H9 (cell line): Measurements from ENCODE around the gene TET2. TPM values are rescaled to one million over a fixed set of nuclear protein-coding genes. Genes with fewer than 3 reads are reported as not detected.

Experiments
- DNase-seq: peaks from one replicate; pipeline ENCODE4 v3.0.0-alpha.2; 2017
- H2AFZ ChIP-seq: one replicate; pipeline ENCODE4 v1.6.1; 2013; ENCODE audit warnings: mild to moderate bottlenecking, low read length, control low read depth, moderate library complexity
- H2AK5ac ChIP-seq: 2 replicates; pipeline ENCODE4 v1.6.1; 2013; ENCODE audit warnings: low read length, control low read depth, mixed read lengths; ENCODE audit not compliant: insufficient read length
- H2BK120ac ChIP-seq: one replicate; pipeline ENCODE4 v1.6.1; 2013; ENCODE audit warnings: low read depth, mild to moderate bottlenecking, low read length, control low read depth, inconsistent platforms; ENCODE audit not compliant: poor library complexity, severe bottlenecking
- H2BK12ac ChIP-seq: 2 replicates; pipeline ENCODE4 v1.6.1; 2013; ENCODE audit warnings: low read length, control low read depth, mixed read lengths, low read depth; ENCODE audit not compliant: insufficient read length
- H2BK15ac ChIP-seq: 2 replicates; pipeline ENCODE4 v1.6.1; 2013; ENCODE audit warnings: low read depth, low read length, control low read depth
- H2BK20ac ChIP-seq: one replicate; pipeline ENCODE4 v1.6.1; 2013; ENCODE audit warnings: low read depth, mild to moderate bottlenecking, low read length, control low read depth, inconsistent platforms; ENCODE audit not compliant: poor library complexity, severe bottlenecking
- H2BK5ac ChIP-seq: 2 replicates; pipeline ENCODE4 v1.6.1; 2013; ENCODE audit warnings: low read length, control low read depth, mixed read lengths; ENCODE audit not compliant: insufficient read length
- H3K14ac ChIP-seq: 2 replicates; pipeline ENCODE4 v1.6.1; 2013; ENCODE audit warnings: low read length, control low read depth; ENCODE audit not compliant: insufficient read depth
- H3K18ac ChIP-seq: 2 replicates; pipeline ENCODE4 v1.6.1; 2013; ENCODE audit warnings: low read depth, mild to moderate bottlenecking, mixed read lengths, low read length, control low read depth; ENCODE audit not compliant: insufficient read length
- H3K23ac ChIP-seq: 2 replicates; pipeline ENCODE4 v1.6.1; 2013; ENCODE audit warnings: low read length, control low read depth, mixed read lengths, low read depth; ENCODE audit not compliant: insufficient read length
- H3K23me2 ChIP-seq: 2 replicates; pipeline ENCODE4 v1.6.1; 2013; ENCODE audit warnings: low read depth, mild to moderate bottlenecking, mixed read lengths, low read length, control low read depth; ENCODE audit not compliant: insufficient read length, poor library complexity, severe bottlenecking
- H3K27ac ChIP-seq: 2 replicates; pipeline ENCODE4 v1.5.1; 2013; ENCODE audit warnings: low read length, control low read depth, mixed read lengths, low read depth; ENCODE audit not compliant: insufficient read length
- H3K27me3 ChIP-seq: 2 replicates; pipeline ENCODE4 v1.6.1; 2013; ENCODE audit warnings: low read length, control low read depth, inconsistent platforms; ENCODE audit not compliant: insufficient read depth
- H3K4ac ChIP-seq: 2 replicates; pipeline ENCODE4 v1.6.1; 2013; ENCODE audit warnings: low read depth, mild to moderate bottlenecking, control low read depth, inconsistent platforms, low read length, moderate library complexity
- H3K4me1 ChIP-seq: 2 replicates; pipeline ENCODE4 v1.6.1; 2013; ENCODE audit warnings: low read length, control low read depth, inconsistent platforms; ENCODE audit not compliant: insufficient read depth
- H3K4me2 ChIP-seq: 2 replicates; pipeline ENCODE4 v1.6.1; 2013; ENCODE audit warnings: low read length, control low read depth, mixed read lengths; ENCODE audit not compliant: insufficient read length, insufficient read depth
- H3K56ac ChIP-seq: 2 replicates; pipeline ENCODE4 v1.6.1; 2013; ENCODE audit warnings: low read depth, mild to moderate bottlenecking, mixed read lengths, low read length, control low read depth; ENCODE audit not compliant: insufficient read length
- H3K79me1 ChIP-seq: 2 replicates; pipeline ENCODE4 v1.6.1; 2013; ENCODE audit warnings: low read depth, mild to moderate bottlenecking, moderate library complexity, low read length, control low read depth, inconsistent platforms; ENCODE audit not compliant: insufficient read depth, poor library complexity, severe bottlenecking
- H3K79me2 ChIP-seq: 2 replicates; pipeline ENCODE4 v1.6.1; 2013; ENCODE audit warnings: low read length, control low read depth, inconsistent platforms; ENCODE audit not compliant: insufficient read depth
- H3K9ac ChIP-seq: 2 replicates; pipeline ENCODE4 v1.6.1; 2013; ENCODE audit warnings: low read length, control low read depth, mixed read lengths; ENCODE audit not compliant: insufficient read length; ENCODE audit errors: extremely low read depth
- H3K9me3 ChIP-seq: one replicate; pipeline ENCODE4 v1.6.1; 2013; ENCODE audit warnings: low read depth, low read length, inconsistent platforms; ENCODE audit not compliant: control insufficient read depth
- H3T11ph ChIP-seq: one replicate; pipeline ENCODE4 v1.6.1; 2013; ENCODE audit warnings: mild to moderate bottlenecking, low read length, control low read depth, inconsistent platforms
- H4K20me1 ChIP-seq: one replicate; pipeline ENCODE4 v1.6.1; 2013; ENCODE audit not compliant: control insufficient read depth, insufficient read length, insufficient read depth
- H4K5ac ChIP-seq: 2 replicates; pipeline ENCODE4 v1.6.1; 2013; ENCODE audit warnings: low read depth, mild to moderate bottlenecking, mixed read lengths, low read length, control low read depth; ENCODE audit not compliant: insufficient read length
- H4K8ac ChIP-seq: replicated peaks from 2 replicates; pipeline ENCODE4 v1.6.1; 2013; ENCODE audit warnings: low read length, control low read depth, mixed read lengths, low read depth; ENCODE audit not compliant: insufficient read length
- H4K91ac ChIP-seq: 2 replicates; pipeline ENCODE4 v1.6.1; 2013; ENCODE audit warnings: low read depth, mild to moderate bottlenecking, moderate library complexity, mixed read lengths, low read length, control low read depth; ENCODE audit not compliant: insufficient read length
- H3K27ac Mint-ChIP-seq, 3 experiments: 2 replicates in 2 of 3; 3 replicates in 1 of 3; pipeline ENCODE4 v1.8.0; 2020 to 2021; ENCODE audit warnings: mixed read lengths in 3 of 3, mild to moderate bottlenecking in 1 of 3, moderate library complexity in 1 of 3
- H3K27me3 Mint-ChIP-seq: 2 replicates; pipeline ENCODE4 v1.8.0; 2021; ENCODE audit warnings: low read depth, mild to moderate bottlenecking, moderate library complexity, mixed read lengths
- H3K36me3 Mint-ChIP-seq, 3 experiments: 2 replicates in 2 of 3; 3 replicates in 1 of 3; pipeline ENCODE4 v1.8.0; 2020 to 2021; ENCODE audit warnings: low read depth in 3 of 3, mixed read lengths in 3 of 3; ENCODE audit not compliant: insufficient read depth in 1 of 3
- H3K4me1 Mint-ChIP-seq, 2 experiments: 2 replicates each; pipeline ENCODE4 v1.8.0; 2020; ENCODE audit warnings: mixed read lengths in 2 of 2
- H3K4me3 Mint-ChIP-seq, 2 experiments: 2 replicates in 1 of 2; 3 replicates in 1 of 2; pipeline ENCODE4 v1.8.0; 2020 to 2021; ENCODE audit warnings: mild to moderate bottlenecking in 2 of 2, mixed read lengths in 2 of 2, moderate library complexity in 1 of 2
- H3K9me3 Mint-ChIP-seq, 2 experiments: 2 replicates in 1 of 2; 3 replicates in 1 of 2; pipeline ENCODE4 v1.8.0; 2020; ENCODE audit warnings: mild to moderate bottlenecking in 2 of 2, mixed read lengths in 2 of 2, moderate library complexity in 1 of 2
- CTCF ChIP-seq: fragments of 200-600 bp; sonication (generic); conservative IDR thresholded peaks from 3 replicates; pipeline ENCODE4 v1.8.0; 2021; ENCODE audit warnings: antibody characterized with exemption, mild to moderate bottlenecking
- WGBS: extraction: QIAGEN DNeasy Blood & Tissue Kit; methylation state at CpG from one replicate; pipeline ENCODE4 v1.1.7; 2013; ENCODE audit warnings: missing lambda C conversion rate, low lambda C conversion rate, mixed read lengths; ENCODE audit not compliant: insufficient read length; ENCODE audit errors: extremely low coverage; 5-methylcytosine and 5-hydroxymethylcytosine counted together
- total RNA-seq: library from RNA; stranded (reverse); gene quantifications from 2 replicates; pipeline ENCODE4 v1.2.1, GENCODE V29; 2021

The TET2 gene
- total RNA-seq, 1 experiment from 2014 or later: 3.1 TPM

DNA sequence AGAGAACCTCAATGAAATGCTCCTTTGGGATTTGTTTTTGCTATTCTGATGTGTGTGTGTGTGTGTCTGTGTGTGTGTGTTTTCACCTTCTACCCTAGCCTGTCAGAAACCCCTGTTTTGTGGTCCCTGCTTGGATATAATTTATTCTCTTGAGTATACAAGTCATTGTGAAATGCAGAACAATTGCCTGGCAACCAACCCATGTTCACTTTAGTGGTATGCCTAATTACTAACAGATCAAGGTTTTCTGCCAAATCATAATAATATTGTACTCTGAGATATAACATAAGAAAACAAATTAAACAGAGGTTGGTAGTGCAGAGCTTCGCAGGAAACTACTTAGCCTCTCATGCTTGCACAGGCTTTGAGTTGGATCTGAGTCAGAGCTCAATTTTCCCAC, 7.0 kb upstream of the TET2 start:
- Histone ChIP-seq H3K79me2 (no peaks in the 10 kb centered on the region), H4K8ac (no peak overlapping the region), H2BK12ac (no peak overlapping the region), H2BK20ac (no peak overlapping the region), H3K27ac (no peak overlapping the region), H4K91ac (no peak overlapping the region), H2AK5ac (no peak overlapping the region), H3K23ac (no peak overlapping the region), H4K5ac (no peak overlapping the region), H3K4me1 (no peaks in the 10 kb centered on the region), H3K23me2 (no peaks in the 10 kb centered on the region), H3K4ac (no peak overlapping the region), H3K9me3 (no peaks in the 10 kb centered on the region), H3K27me3 (peaks cover 16% of the 10 kb centered on the region), H2BK120ac (no peak overlapping the region), H2AFZ (no peak overlapping the region), H3K4me2 (no peak overlapping the region), H3K18ac (no peak overlapping the region), H3K14ac (no peak overlapping the region), H3K9ac (no peak overlapping the region), H2BK5ac (no peak overlapping the region), H4K20me1 (no peaks in the 10 kb centered on the region), H3T11ph (no peak overlapping the region), H2BK15ac (no peak overlapping the region), H3K79me1 (no peaks in the 10 kb centered on the region), H3K56ac (no peak overlapping the region)
- no peak overlapping the region for H3K27ac Mint-ChIP-seq
- no peaks in the 10 kb centered on the region for H3K36me3 Mint-ChIP-seq
- H3K4me3 Mint-ChIP-seq: no peak overlapping the region
- H3K4me1 Mint-ChIP-seq: peaks cover 0 to 3% of the 10 kb centered on the region in 2 experiments; a peak in 1 of 4 replicates
- DNase-seq: no peak
- H3K9me3 Mint-ChIP-seq: no peaks in the 10 kb centered on the region
- no peak for TF ChIP-seq CTCF
- peaks cover 57% of the 10 kb centered on the region for H3K27me3 Mint-ChIP-seq
- WGBS: no CpG with 5 or more reads among the region's 1 CpG
